HepG2 (cell line): ENCODE data around the gene ADAMTS2.

ENCODE experiments used
- CTCF ChIP-seq: sonication (generic); formaldehyde crosslinking; IDR thresholded peaks from 2 replicates; pipeline ENCODE4 v1.5.0; 2020; ENCODE audit warnings: mild to moderate bottlenecking, missing genetic modification reagents, moderate library complexity
- NFE2L1 ChIP-seq: sonication (generic); formaldehyde crosslinking; IDR thresholded peaks from 2 replicates; pipeline ENCODE4 v1.4.0; 2020; ENCODE audit warnings: missing genetic modification reagents, mild to moderate bottlenecking, borderline replicate concordance
- POLR2A ChIP-seq, 2 experiments: IDR thresholded peaks; 2 replicates each; pipeline ENCODE4 v1.6.1; 2011; ENCODE audit warnings: low read depth in 2 of 2, low read length in 2 of 2, mild to moderate bottlenecking in 1 of 2, moderate library complexity in 1 of 2; ENCODE audit not compliant: insufficient read depth in 1 of 2
- TAF1 ChIP-seq: sonication (generic); formaldehyde crosslinking; IDR thresholded peaks from 2 replicates; pipeline ENCODE4 v1.4.0; 2020; ENCODE audit warnings: missing genetic modification reagents
- ZNF280D ChIP-seq: sonication (generic); formaldehyde crosslinking; IDR thresholded peaks from 2 replicates; pipeline ENCODE4 v1.5.1; 2020; ENCODE audit warnings: mild to moderate bottlenecking, missing genetic modification reagents
- ZNF772 ChIP-seq: sonication (generic); formaldehyde crosslinking; IDR thresholded peaks from 2 replicates; pipeline ENCODE4 v1.5.0; 2020; ENCODE audit warnings: mild to moderate bottlenecking, missing genetic modification reagents

GRCh38 chr5:179238628-179238970 lies 106.7 kb downstream of the ADAMTS2 start:
- no peak for TF ChIP-seq CTCF
- no peak for TF ChIP-seq ZNF280D
- TF ChIP-seq ZNF772 (CRISPR knock-in tag), result no peak
- no peak for TF ChIP-seq TAF1 (CRISPR knock-in tag)
- no peak for TF ChIP-seq NFE2L1 (CRISPR knock-in tag)
- no peak for TF ChIP-seq POLR2A (IDR thresholded peaks at IDR 0.05; ENCODE audit: insufficient read depth in 1 of 2, low read depth in 2 of 2, low read length in 2 of 2)
